Measurements from ENCODE around the gene RNF180. TPM values are rescaled to one million over a fixed set of nuclear protein-coding genes. Genes with fewer than 3 reads are reported as not detected.

The RNF180 gene
- total and polyA plus RNA-seq, 2 donors (not counting 1 experiment from before 2014, with no cell fraction given) = not detected

DNA sequence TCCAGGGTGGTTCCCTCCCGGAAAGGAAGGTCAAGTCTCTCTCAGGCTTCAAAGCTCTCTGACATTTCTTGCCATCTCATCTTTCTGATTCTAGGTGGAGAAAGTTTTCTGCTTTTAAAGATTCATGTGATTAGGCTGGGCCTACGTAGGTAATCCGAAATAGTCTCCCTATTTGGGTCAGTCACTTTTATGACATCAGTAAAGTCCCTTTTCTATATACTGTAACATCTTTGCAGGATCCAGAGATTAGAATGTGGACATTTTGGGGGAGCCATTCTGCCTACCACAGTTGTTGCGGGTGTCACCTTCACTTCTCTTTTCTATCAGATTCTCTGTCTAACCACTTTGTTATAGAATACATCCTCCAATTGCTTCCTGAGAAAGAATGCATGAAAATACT, 1.9 kb upstream of the RNF180 start:
- H3K9ac ChIP-seq (ENCODE audit: low read length) = no peak overlapping the region
- POLR2A ChIA-PET = no interaction called here
- TF ChIP-seq EZH2 (IDR thresholded peaks at IDR 0.05; ENCODE audit: borderline replicate concordance, insufficient read depth, low read depth, low read length, poor library complexity, severe bottlenecking) = no peak
- TF ChIP-seq, protein P1, sequence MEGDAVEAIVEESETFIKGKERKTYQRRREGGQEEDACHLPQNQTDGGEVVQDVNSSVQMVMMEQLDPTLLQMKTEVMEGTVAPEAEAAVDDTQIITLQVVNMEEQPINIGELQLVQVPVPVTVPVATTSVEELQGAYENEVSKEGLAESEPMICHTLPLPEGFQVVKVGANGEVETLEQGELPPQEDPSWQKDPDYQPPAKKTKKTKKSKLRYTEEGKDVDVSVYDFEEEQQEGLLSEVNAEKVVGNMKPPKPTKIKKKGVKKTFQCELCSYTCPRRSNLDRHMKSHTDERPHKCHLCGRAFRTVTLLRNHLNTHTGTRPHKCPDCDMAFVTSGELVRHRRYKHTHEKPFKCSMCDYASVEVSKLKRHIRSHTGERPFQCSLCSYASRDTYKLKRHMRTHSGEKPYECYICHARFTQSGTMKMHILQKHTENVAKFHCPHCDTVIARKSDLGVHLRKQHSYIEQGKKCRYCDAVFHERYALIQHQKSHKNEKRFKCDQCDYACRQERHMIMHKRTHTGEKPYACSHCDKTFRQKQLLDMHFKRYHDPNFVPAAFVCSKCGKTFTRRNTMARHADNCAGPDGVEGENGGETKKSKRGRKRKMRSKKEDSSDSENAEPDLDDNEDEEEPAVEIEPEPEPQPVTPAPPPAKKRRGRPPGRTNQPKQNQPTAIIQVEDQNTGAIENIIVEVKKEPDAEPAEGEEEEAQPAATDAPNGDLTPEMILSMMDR (IDR thresholded peaks at IDR 0.05) = no peak

DNA sequence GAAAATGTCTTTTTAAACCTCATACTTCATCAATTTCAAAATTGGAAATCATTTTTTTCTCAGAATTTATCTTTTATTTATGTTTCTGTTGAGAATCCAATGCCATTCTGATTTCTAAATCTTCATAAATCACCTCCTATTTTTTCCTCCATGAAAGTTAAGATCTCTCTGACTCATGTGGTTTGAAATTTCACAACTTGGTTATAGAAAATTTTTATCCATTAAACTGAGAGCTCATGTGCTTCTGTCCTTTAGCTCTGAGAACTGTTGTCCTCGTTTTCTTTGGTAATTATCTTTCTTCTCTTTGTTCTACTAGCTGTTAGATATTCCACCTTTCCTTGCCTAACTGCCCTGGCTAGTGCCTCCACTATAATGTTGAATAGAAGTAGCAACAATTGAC, 1.5 kb upstream of the RNF180 start:
- H4K20me1 ChIP-seq (ENCODE audit: control insufficient read depth, insufficient read depth, low read length, poor library complexity, severe bottlenecking) = no peaks in the 10 kb centered on the region
- H3K79me2 ChIP-seq (ENCODE audit: control insufficient read depth, insufficient read depth, low read length) = no peaks in the 10 kb centered on the region
- no peak for ATAC-seq (ENCODE audit: low read depth)
- DNase-seq = no peak
- H3K9ac ChIP-seq (ENCODE audit: low read length) = no peak overlapping the region
- Mint-ChIP-seq H3K4me3 (no peak overlapping the region), H3K27me3 (peaks cover 28% of the 10 kb centered on the region), H3K27ac (no peak overlapping the region), H3K9me3 (ENCODE audit: insufficient read depth) (peaks cover 5% of the 10 kb centered on the region), H3K4me1 (peaks cover 13% of the 10 kb centered on the region)
- TF ChIP-seq, protein P1 (IDR thresholded peaks at IDR 0.05) = no peak
- no peak for TF ChIP-seq EZH2 (IDR thresholded peaks at IDR 0.05; ENCODE audit: borderline replicate concordance, insufficient read depth, low read depth, low read length, poor library complexity, severe bottlenecking)
- POLR2A ChIA-PET = no interaction called here
- no peak overlapping the region for H3K4me3 ChIP-seq (ENCODE audit: control extremely low read depth in 1 of 5, extremely low read depth in 1 of 5, insufficient read depth in 1 of 5, low read depth in 2 of 5, low read length in 4 of 5)
- no peaks in the 10 kb centered on the region for H3K36me3 ChIP-seq (replicated peaks in 1 of 2; ENCODE audit: control extremely low read depth in 1 of 2, control insufficient read depth in 1 of 2, extremely low read depth in 1 of 2, insufficient read depth in 2 of 2, low read length in 1 of 2)
- H3K4me1 ChIP-seq (ENCODE audit: control insufficient read depth in 2 of 2, insufficient read depth in 2 of 2, low read length in 2 of 2) = peaks cover 5 to 9% of the 10 kb centered on the region in 2 donors
- intact Hi-C loops (cut with micrococcal nuclease) = no loop called here
- no peak overlapping the region for H2AFZ ChIP-seq (ENCODE audit: insufficient read depth, low read depth, low read length, poor library complexity, severe bottlenecking)
- CTCF ChIA-PET = no interaction called here
- no CpG with 5 or more reads among the region's 1 CpG for WGBS (ENCODE audit: insufficient coverage)
- H3K4me2 ChIP-seq (replicated peaks; ENCODE audit: low read depth, low read length, poor library complexity, severe bottlenecking) = no peak overlapping the region
- H3K27me3 ChIP-seq (replicated peaks in 1 of 4; ENCODE audit: control extremely low read depth in 1 of 4, control insufficient read depth in 3 of 4, insufficient read depth in 4 of 4, low read length in 3 of 4) = peaks cover 0 to 22% (median 18%) of the 10 kb centered on the region in 4 experiments
- H3K27ac ChIP-seq (ENCODE audit: low read length in 2 of 2) = no peak overlapping the region
- peaks cover 0 to 4% (median 0%) of the 10 kb centered on the region in 3 donors for H3K9me3 ChIP-seq (ENCODE audit: control extremely low read depth in 1 of 3, control insufficient read depth in 2 of 3, insufficient read depth in 1 of 3, low read length in 2 of 3)

More for the DNA sequence above, 1.9 kb upstream of the RNF180 start:
- ATAC-seq (ENCODE audit: low read depth) = no peak
- H3K4me3 Mint-ChIP-seq = no peak overlapping the region
- peaks cover 13% of the 10 kb centered on the region for H3K4me1 Mint-ChIP-seq
- peaks cover 0 to 22% (median 18%) of the 10 kb centered on the region in 4 experiments for H3K27me3 ChIP-seq (replicated peaks in 1 of 4; ENCODE audit: control extremely low read depth in 1 of 4, control insufficient read depth in 3 of 4, insufficient read depth in 4 of 4, low read length in 3 of 4)
- H3K4me1 ChIP-seq (ENCODE audit: control insufficient read depth in 2 of 2, insufficient read depth in 2 of 2, low read length in 2 of 2) = peaks cover 5 to 9% of the 10 kb centered on the region in 2 donors
- H3K27ac Mint-ChIP-seq = no peak overlapping the region
- WGBS (ENCODE audit: insufficient coverage) = 100% methylated on average over 1 of the region's 4 CpGs
- H3K27me3 Mint-ChIP-seq = peaks cover 26% of the 10 kb centered on the region
- no peak for DNase-seq
- H3K4me2 ChIP-seq (replicated peaks; ENCODE audit: low read depth, low read length, poor library complexity, severe bottlenecking) = no peak overlapping the region
- peaks cover 0 to 2% (median 0%) of the 10 kb centered on the region in 3 donors for H3K9me3 ChIP-seq (ENCODE audit: control extremely low read depth in 1 of 3, control insufficient read depth in 2 of 3, insufficient read depth in 1 of 3, low read length in 2 of 3)
- no peaks in the 10 kb centered on the region for H4K20me1 ChIP-seq (ENCODE audit: control insufficient read depth, insufficient read depth, low read length, poor library complexity, severe bottlenecking)
- H2AFZ ChIP-seq (ENCODE audit: insufficient read depth, low read depth, low read length, poor library complexity, severe bottlenecking) = no peak overlapping the region
- H3K79me2 ChIP-seq (ENCODE audit: control insufficient read depth, insufficient read depth, low read length) = no peaks in the 10 kb centered on the region
- CTCF ChIA-PET = no interaction called here
- H3K27ac ChIP-seq (ENCODE audit: low read length in 2 of 2) = no peak overlapping the region
- no peak overlapping the region for H3K4me3 ChIP-seq (ENCODE audit: control extremely low read depth in 1 of 5, extremely low read depth in 1 of 5, insufficient read depth in 1 of 5, low read depth in 2 of 5, low read length in 4 of 5)
- H3K9me3 Mint-ChIP-seq (ENCODE audit: insufficient read depth) = peaks cover 5% of the 10 kb centered on the region
- H3K36me3 ChIP-seq (replicated peaks in 1 of 2; ENCODE audit: control extremely low read depth in 1 of 2, control insufficient read depth in 1 of 2, extremely low read depth in 1 of 2, insufficient read depth in 2 of 2, low read length in 1 of 2) = no peaks in the 10 kb centered on the region
- intact Hi-C loops (cut with micrococcal nuclease) = no loop called here
